ENCODE measurements around the gene PSKH1. TPM values are rescaled to one million over a fixed set of nuclear protein-coding genes. Genes with fewer than 3 reads are reported as not detected.

Gene PSKH1
- polyA plus RNA-seq, 1 donor (not counting 4 experiments of a cell fraction or from before 2014, with no cell fraction given) = 10.7 TPM

GRCh38 chr16:67847064-67847861, 45.8 kb upstream of the PSKH1 start, which contains the start of gene CENPT:
Gene CENPT (minus strand): TSS chr16:67847693. CDS start chr16:67833859, 13,834 bp downstream.
- Histone ChIP-seq H3K4me1 (ENCODE audit: control insufficient read depth, extremely low read depth, insufficient read depth, low read length) (peaks cover 48% of the 10 kb centered on the region), H3K27ac (ENCODE audit: control insufficient read depth, insufficient read depth, low read length) (peak within 1 kb of the TSS; percentile 97), H3K9me1 (ENCODE audit: control insufficient read depth, extremely low read depth, insufficient read depth, low read length) (peaks cover 6% of the 10 kb centered on the region), H3K9ac (ENCODE audit: control insufficient read depth, extremely low read depth, insufficient read depth, low read length) (peak within 1 kb of the TSS; percentile 100), H3K4me2 (ENCODE audit: control insufficient read depth, extremely low read depth, insufficient read depth, low read depth, low read length) (peak within 1 kb of the TSS; percentile 98), H3K9me3 (ENCODE audit: control insufficient read depth, low read depth, low read length) (no peaks in the 10 kb centered on the region), H3K79me2 (ENCODE audit: control insufficient read depth, insufficient read depth, low read length) (peaks cover 75% of the 10 kb centered on the region), H4K20me1 (ENCODE audit: control insufficient read depth, extremely low read depth, insufficient read depth, low read length) (peaks cover 2% of the 10 kb centered on the region), H3K27me3 (ENCODE audit: control insufficient read depth, extremely low read depth, insufficient read depth, low read length) (no peaks in the 10 kb centered on the region), H3K4me3 (ENCODE audit: control insufficient read depth in 2 of 3, extremely low read depth in 1 of 3, insufficient read depth in 2 of 3, low read depth in 1 of 3, low read length in 3 of 3) (peak within 1 kb of the TSS; percentile 92 to 97 (median 97)), H2AFZ (ENCODE audit: control insufficient read depth, low read length) (peak within 1 kb of the TSS; percentile 82), H3K36me3 (ENCODE audit: control insufficient read depth in 2 of 2, extremely low read depth in 1 of 2, insufficient read depth in 2 of 2, low read length in 2 of 2) (peaks cover 6 to 13% of the 10 kb centered on the region in 2 experiments)
- no peak for DNase-seq (ENCODE audit: low read depth, low spot score)
- TF ChIP-seq CTCF (optimal IDR thresholded peaks at IDR 0.05 in 1 of 3, IDR thresholded peaks at IDR 0.05 in 1 of 3, conservative IDR thresholded peaks at IDR 0.05 in 1 of 3; ENCODE audit: extremely low read depth in 1 of 3, insufficient read depth in 2 of 3, low read length in 3 of 3) (no peak), EZH2 (IDR thresholded peaks at IDR 0.05; ENCODE audit: low read length) (no peak)
- dilution Hi-C loops (cut with MboI; ENCODE audit: extremely low pct_ligation_motif_present, low sequenced_read_pairs) = no loop called here
- no peak for FAIRE-seq

GRCh38 chr16:67848118-67848517, 44.9 kb upstream of the PSKH1 start:
- H3K9ac ChIP-seq (ENCODE audit: control insufficient read depth, extremely low read depth, insufficient read depth, low read length) = peak overlapping the region; percentile 100
- H4K20me1 ChIP-seq (ENCODE audit: control insufficient read depth, extremely low read depth, insufficient read depth, low read length) = peaks cover 2% of the 10 kb centered on the region
- no peaks in the 10 kb centered on the region for H3K27me3 ChIP-seq (ENCODE audit: control insufficient read depth, extremely low read depth, insufficient read depth, low read length)
- H3K9me1 ChIP-seq (ENCODE audit: control insufficient read depth, extremely low read depth, insufficient read depth, low read length) = peaks cover 6% of the 10 kb centered on the region
- dilution Hi-C loops (cut with MboI; ENCODE audit: extremely low pct_ligation_motif_present, low sequenced_read_pairs) = no loop called here
- DNase-seq (ENCODE audit: low read depth, low spot score) = no peak
- H3K4me3 ChIP-seq (ENCODE audit: control insufficient read depth in 2 of 3, extremely low read depth in 1 of 3, insufficient read depth in 2 of 3, low read depth in 1 of 3, low read length in 3 of 3) = peak overlapping the region; percentile 92 to 97 (median 97)
- no peaks in the 10 kb centered on the region for H3K9me3 ChIP-seq (ENCODE audit: control insufficient read depth, low read depth, low read length)
- peak overlapping the region; percentile 98 for H3K4me2 ChIP-seq (ENCODE audit: control insufficient read depth, extremely low read depth, insufficient read depth, low read depth, low read length)
- TF ChIP-seq CTCF (optimal IDR thresholded peaks at IDR 0.05 in 1 of 3, IDR thresholded peaks at IDR 0.05 in 1 of 3, conservative IDR thresholded peaks at IDR 0.05 in 1 of 3; ENCODE audit: extremely low read depth in 1 of 3, insufficient read depth in 2 of 3, low read length in 3 of 3) = no peak
- no peak for TF ChIP-seq EZH2 (IDR thresholded peaks at IDR 0.05; ENCODE audit: low read length)
- no peak overlapping the region for H2AFZ ChIP-seq (ENCODE audit: control insufficient read depth, low read length)
- peaks cover 5 to 13% of the 10 kb centered on the region in 2 experiments for H3K36me3 ChIP-seq (ENCODE audit: control insufficient read depth in 2 of 2, extremely low read depth in 1 of 2, insufficient read depth in 2 of 2, low read length in 2 of 2)
- peaks cover 75% of the 10 kb centered on the region for H3K79me2 ChIP-seq (ENCODE audit: control insufficient read depth, insufficient read depth, low read length)
- H3K27ac ChIP-seq (ENCODE audit: control insufficient read depth, insufficient read depth, low read length) = peak overlapping the region; percentile 97
- peaks cover 40% of the 10 kb centered on the region for H3K4me1 ChIP-seq (ENCODE audit: control insufficient read depth, extremely low read depth, insufficient read depth, low read length)
- no peak for FAIRE-seq

Measured in keratinocyte (primary cell).